SU-DHL-6 (cell line): ENCODE results near the gene UBE2E2.

Source experiments
- H2AFZ ChIP-seq: fragments of 200-600 bp; sonication (generic); 2 replicates; pipeline ENCODE4 v1.6.1; 2014; ENCODE audit warnings: low read depth, mild to moderate bottlenecking, moderate library complexity, mixed read lengths, antibody characterized with exemption, low read length; ENCODE audit not compliant: severe bottlenecking
- H3F3A ChIP-seq: fragments of 200-600 bp; shearing (Covaris generic); 2 replicates; pipeline ENCODE4 v1.6.0; 2016; ENCODE audit warnings: antibody characterized with exemption, mild to moderate bottlenecking; ENCODE audit not compliant: insufficient read depth
- H3K27ac ChIP-seq: fragments of 200-600 bp; sonication (generic); 2 replicates; pipeline ENCODE4 v1.5.1; 2016; ENCODE audit warnings: low read depth, mild to moderate bottlenecking, low read length, moderate library complexity, mixed read lengths
- H3K27me3 ChIP-seq: fragments of 200-600 bp; sonication (generic), shearing (Covaris generic); 2 replicates; pipeline ENCODE4 v1.6.0; 2014; ENCODE audit warnings: mild to moderate bottlenecking, low read length
- H3K36me3 ChIP-seq: fragments of 200-600 bp; sonication (generic); 2 replicates; pipeline ENCODE4 v1.6.1; 2014; ENCODE audit warnings: mild to moderate bottlenecking, low read length, mixed read lengths
- H3K4me2 ChIP-seq: fragments of 300-600, 200-600 bp; shearing (Covaris generic), sonication (generic); 2 replicates; pipeline ENCODE4 v1.6.0; 2014; ENCODE audit warnings: low read length, low read depth, mild to moderate bottlenecking; ENCODE audit not compliant: poor library complexity, severe bottlenecking
- H3K4me3 ChIP-seq: fragments of 200-600 bp; sonication (generic); 2 replicates; pipeline ENCODE4 v1.5.1; 2014; ENCODE audit warnings: antibody characterized with exemption, low read length, mild to moderate bottlenecking, mixed read lengths; ENCODE audit not compliant: insufficient read depth, poor library complexity, severe bottlenecking
- H3K79me2 ChIP-seq: fragments of 200-600 bp; sonication (generic); 2 replicates; pipeline ENCODE4 v1.6.1; 2014; ENCODE audit warnings: mild to moderate bottlenecking, low read length, moderate library complexity; ENCODE audit not compliant: insufficient read depth
- H3K9ac ChIP-seq: fragments of 200-600 bp; sonication (generic); 2 replicates; pipeline ENCODE4 v1.7.0; 2014; ENCODE audit warnings: mild to moderate bottlenecking, low read length
- H3K9me2 ChIP-seq: fragments of 200-600 bp; sonication (generic); replicated peaks from 2 replicates; pipeline ENCODE4 v1.6.1; 2014; ENCODE audit warnings: low read length; ENCODE audit not compliant: insufficient read depth
- H3K9me3 ChIP-seq: fragments of 200-600 bp; sonication (generic); 2 replicates; pipeline ENCODE4 v1.6.1; 2014; ENCODE audit warnings: low read length, mixed read lengths; ENCODE audit not compliant: insufficient read depth
- H4K20me1 ChIP-seq: fragments of 200-600 bp; sonication (generic); 2 replicates; pipeline ENCODE4 v1.6.1; 2014; ENCODE audit warnings: low read depth, mild to moderate bottlenecking, antibody characterized with exemption, low read length, moderate library complexity, mixed read lengths
- EZH2phosphoT487 ChIP-seq: fragments of 200-600 bp; sonication (generic), shearing (Covaris generic); conservative IDR thresholded peaks from 2 replicates; pipeline ENCODE4 v1.6.1; 2018; ENCODE audit warnings: mild to moderate bottlenecking, antibody characterized with exemption, low read length, moderate library complexity, mixed read lengths
- TF ChIP-seq, protein P1 (sequence below): fragments of 200-600 bp; sonication (generic); IDR thresholded peaks from one replicate; pipeline ENCODE4 v1.5.1; 2017; ENCODE audit warnings: antibody characterized with exemption, mild to moderate bottlenecking, low read length, moderate library complexity; ENCODE audit not compliant: insufficient read depth, poor library complexity, severe bottlenecking

Gene UBE2E2

DNA sequence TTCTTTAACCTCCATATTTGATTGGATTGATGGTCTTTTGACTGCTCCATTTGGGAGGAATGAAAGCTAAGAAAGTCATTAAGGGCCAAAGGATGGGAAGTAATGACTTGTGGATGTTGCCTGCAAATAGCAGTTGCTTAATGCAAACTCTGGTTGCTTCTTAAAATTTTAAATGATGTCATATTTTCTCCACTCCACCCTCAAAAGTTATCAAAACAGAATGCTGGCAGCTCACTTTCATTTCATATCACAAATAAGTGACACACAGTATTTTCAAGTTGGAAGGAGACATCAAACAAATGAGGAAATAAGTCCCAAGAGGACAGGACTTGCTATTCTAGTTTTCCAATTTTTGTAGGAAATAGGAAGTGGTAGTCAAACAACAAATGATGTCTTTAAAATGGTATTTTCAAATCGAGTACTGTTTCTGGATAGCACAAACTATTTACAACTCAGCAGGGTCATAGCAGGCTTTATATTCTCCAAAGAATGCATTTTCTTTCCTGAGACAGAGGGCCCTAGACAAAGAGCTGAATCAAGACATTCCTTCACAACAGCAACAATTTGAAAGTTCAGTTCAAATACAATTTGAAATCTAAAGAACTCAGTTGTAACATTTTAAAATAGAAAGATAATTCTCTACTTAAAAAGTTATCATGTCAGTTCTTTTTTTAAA is 437.5 kb downstream of the UBE2E2 start:
- TF ChIP-seq, protein P1, sequence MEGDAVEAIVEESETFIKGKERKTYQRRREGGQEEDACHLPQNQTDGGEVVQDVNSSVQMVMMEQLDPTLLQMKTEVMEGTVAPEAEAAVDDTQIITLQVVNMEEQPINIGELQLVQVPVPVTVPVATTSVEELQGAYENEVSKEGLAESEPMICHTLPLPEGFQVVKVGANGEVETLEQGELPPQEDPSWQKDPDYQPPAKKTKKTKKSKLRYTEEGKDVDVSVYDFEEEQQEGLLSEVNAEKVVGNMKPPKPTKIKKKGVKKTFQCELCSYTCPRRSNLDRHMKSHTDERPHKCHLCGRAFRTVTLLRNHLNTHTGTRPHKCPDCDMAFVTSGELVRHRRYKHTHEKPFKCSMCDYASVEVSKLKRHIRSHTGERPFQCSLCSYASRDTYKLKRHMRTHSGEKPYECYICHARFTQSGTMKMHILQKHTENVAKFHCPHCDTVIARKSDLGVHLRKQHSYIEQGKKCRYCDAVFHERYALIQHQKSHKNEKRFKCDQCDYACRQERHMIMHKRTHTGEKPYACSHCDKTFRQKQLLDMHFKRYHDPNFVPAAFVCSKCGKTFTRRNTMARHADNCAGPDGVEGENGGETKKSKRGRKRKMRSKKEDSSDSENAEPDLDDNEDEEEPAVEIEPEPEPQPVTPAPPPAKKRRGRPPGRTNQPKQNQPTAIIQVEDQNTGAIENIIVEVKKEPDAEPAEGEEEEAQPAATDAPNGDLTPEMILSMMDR, result no peak
- TF ChIP-seq EZH2phosphoT487, result no peak

More for the DNA sequence above, 437.5 kb downstream of the UBE2E2 start:
- H2AFZ ChIP-seq, result no peak overlapping the region
- H3K4me2 ChIP-seq, result no peak overlapping the region
- H3K79me2 ChIP-seq, result no peaks in the 10 kb centered on the region
- H3K9me3 ChIP-seq, result no peaks in the 10 kb centered on the region
- no peaks in the 10 kb centered on the region for H3F3A ChIP-seq
- H4K20me1 ChIP-seq, result no peaks in the 10 kb centered on the region
- no peak overlapping the region for H3K27ac ChIP-seq
- no peaks in the 10 kb centered on the region for H3K36me3 ChIP-seq
- H3K9ac ChIP-seq, result no peak overlapping the region
- no peaks in the 10 kb centered on the region for H3K9me2 ChIP-seq
- no peaks in the 10 kb centered on the region for H3K27me3 ChIP-seq
- H3K4me3 ChIP-seq, result no peak overlapping the region
